HFFc6 (cell line): ENCODE measurements around the gene PITX1. TPM values are rescaled to one million over a fixed set of nuclear protein-coding genes. Genes with fewer than 3 reads are reported as not detected.

Experiments
- DNase-seq: peaks from one replicate; pipeline ENCODE4 v3.0.0-alpha.2; 2018
- H3K27ac Mint-ChIP-seq: 2 replicates; pipeline ENCODE4 v1.8.0; 2020; ENCODE audit warnings: mild to moderate bottlenecking, mixed read lengths
- H3K27me3 Mint-ChIP-seq: 2 replicates; pipeline ENCODE4 v1.8.0; 2021; ENCODE audit warnings: mild to moderate bottlenecking, moderate library complexity, mixed read lengths; ENCODE audit not compliant: insufficient read depth
- H3K36me3 Mint-ChIP-seq: 2 replicates; pipeline ENCODE4 v1.8.0; 2021; ENCODE audit warnings: low read depth, mixed read lengths
- H3K4me1 Mint-ChIP-seq: 2 replicates; pipeline ENCODE4 v1.8.0; 2020; ENCODE audit warnings: low read depth, mixed read lengths
- H3K4me3 Mint-ChIP-seq: 2 replicates; pipeline ENCODE4 v1.8.0; 2020; ENCODE audit warnings: mild to moderate bottlenecking, moderate library complexity, mixed read lengths
- H3K9me3 Mint-ChIP-seq: 2 replicates; pipeline ENCODE4 v1.8.0; 2020; ENCODE audit warnings: mild to moderate bottlenecking, mixed read lengths
- CTCF ChIP-seq: fragments of 200-600 bp; sonication (generic); IDR thresholded peaks from 2 replicates; pipeline ENCODE4 v1.5.0; 2021; ENCODE audit warnings: antibody characterized with exemption, mild to moderate bottlenecking
- total RNA-seq, 6 experiments: library from RNA; stranded (reverse); fragmentation: NEBNext Ultra II Directional; extraction: Animal tissue kit (Norgen Biotek cat#: 25700); gene quantifications; 2 replicates in 1 of 6; 3 replicates in 5 of 6; pipeline ENCODE4 v1.2.3, GENCODE V29; 2021

PITX1 gene
- total RNA-seq, 6 experiments from 2014 or later = 13.4 to 26.0 (median 14.8) TPM

- H3K4me3 Mint-ChIP-seq = no peak overlapping the region
- H3K36me3 Mint-ChIP-seq = no peaks in the 10 kb centered on the region
- peaks cover 3% of the 10 kb centered on the region; the same call in 1 of the 2 replicates for H3K4me1 Mint-ChIP-seq
- H3K27ac Mint-ChIP-seq = no peak overlapping the region
- no peak for TF ChIP-seq CTCF
- no peaks in the 10 kb centered on the region for H3K9me3 Mint-ChIP-seq
- H3K27me3 Mint-ChIP-seq = peaks cover 4% of the 10 kb centered on the region
- DNase-seq = no peak
Observed at GRCh38 chr5:135015942-135016341, 18.1 kb downstream of the PITX1 start.

- no peaks in the 10 kb centered on the region for H3K36me3 Mint-ChIP-seq
- no peak overlapping the region for H3K27ac Mint-ChIP-seq
- TF ChIP-seq CTCF = no peak
- H3K27me3 Mint-ChIP-seq = peaks cover 2% of the 10 kb centered on the region
- no peak for DNase-seq
- H3K4me3 Mint-ChIP-seq = no peak overlapping the region
- no peaks in the 10 kb centered on the region for H3K4me1 Mint-ChIP-seq
- H3K9me3 Mint-ChIP-seq = no peaks in the 10 kb centered on the region
Observed at GRCh38 chr5:135013947-135014570, 20.0 kb downstream of the PITX1 start.

- Mint-ChIP-seq H3K27me3 (peaks cover 2% of the 10 kb centered on the region), H3K27ac (no peak overlapping the region), H3K36me3 (no peaks in the 10 kb centered on the region), H3K9me3 (no peaks in the 10 kb centered on the region), H3K4me3 (no peak overlapping the region), H3K4me1 (no peaks in the 10 kb centered on the region)
- no peak for DNase-seq
- no peak for TF ChIP-seq CTCF
Observed at GRCh38 chr5:135013445-135013844, 20.6 kb downstream of the PITX1 start.

GRCh38 chr5:135012951-135013391, 21.1 kb downstream of the PITX1 start:
- Mint-ChIP-seq H3K27me3 (peaks cover 2% of the 10 kb centered on the region), H3K4me3 (no peak overlapping the region), H3K27ac (no peak overlapping the region), H3K9me3 (no peaks in the 10 kb centered on the region), H3K36me3 (no peaks in the 10 kb centered on the region), H3K4me1 (no peaks in the 10 kb centered on the region)
- no peak for DNase-seq
- no peak for TF ChIP-seq CTCF

GRCh38 chr5:135012033-135012588, 21.9 kb downstream of the PITX1 start:
- Mint-ChIP-seq H3K27me3 (peaks cover 2% of the 10 kb centered on the region), H3K4me1 (no peaks in the 10 kb centered on the region), H3K27ac (no peak overlapping the region), H3K4me3 (no peak overlapping the region), H3K9me3 (no peaks in the 10 kb centered on the region), H3K36me3 (no peaks in the 10 kb centered on the region)
- TF ChIP-seq CTCF = no peak
- DNase-seq = no peak
